HepG2 (cell line): ENCODE results near the gene ERBB4. TPM values are rescaled to one million over a fixed set of nuclear protein-coding genes. Genes with fewer than 3 reads are reported as not detected.

Experiments used
- ATAC-seq: fragments of 200-7000 bp; cut with Tn5 transposase; 3 replicates; pipeline ENCODE4 v1.9.1; 2020; ENCODE audit warnings: mild to moderate bottlenecking, moderate library complexity
- BruUV-seq: library from RNA; stranded (reverse); fragments of 400-500 nt; replicated peaks from 2 replicates; lab custom pipeline; 2021; lab: Mats Ljungman, UMichigan
- CTCF ChIA-PET: fragments of 300-600 bp; formaldehyde crosslinking; extraction: SDS; loops from one replicate; lab custom pipeline; 2021; ENCODE audit warnings: low total read pairs, inconsistent platforms, low intra/inter-chr PET ratio; lab: Yijun Ruan, JAX
- POLR2A ChIA-PET: fragments of 350-600 bp; sonication (Branson Sonifier 250); formaldehyde crosslinking; loops from one replicate; lab custom pipeline; 2020; ENCODE audit warnings: antibody characterized with exemption, inconsistent platforms; lab: Yijun Ruan, JAX
- DNase-seq: peaks from one replicate; pipeline ENCODE4 v3.0.0-alpha.2; 2015; ENCODE audit warnings: low spot score
- FAIRE-seq: peaks from 3 replicates; lab custom pipeline; 2011; peaks lifted over from hg19 to GRCh38; lab: Jason Lieb, UNC
- H2AFZ ChIP-seq: one replicate; pipeline ENCODE4 v1.6.1; 2011; ENCODE audit warnings: low read length, inconsistent platforms
- H3K27ac ChIP-seq: fragments of 300-600 bp; 3 replicates; pipeline ENCODE4 v1.8.0; 2011; ENCODE audit warnings: mixed run types, mild to moderate bottlenecking, mixed read lengths, low read length, inconsistent platforms; ENCODE audit not compliant: insufficient read depth; ENCODE audit errors: extremely low read length
- H3K27me3 ChIP-seq, 2 experiments: fragments of 200-600 bp in 1 of 2; 2 replicates in 1 of 2; 3 replicates in 1 of 2; pipeline versions ENCODE4 v1.6.0 to v1.8.0; 2011; ENCODE audit warnings: low read length in 2 of 2, mild to moderate bottlenecking in 2 of 2, moderate library complexity in 2 of 2, inconsistent platforms in 1 of 2; ENCODE audit not compliant: insufficient read depth in 2 of 2, control insufficient read depth in 1 of 2
- H3K36me3 ChIP-seq, 2 experiments: fragments of 200-600 bp in 1 of 2; replicated peaks in 1 of 2; 2 replicates in 1 of 2; 3 replicates in 1 of 2; pipeline versions ENCODE4 v1.5.1 to v1.8.0; 2011; ENCODE audit warnings: low read length in 2 of 2, inconsistent platforms in 1 of 2; ENCODE audit not compliant: insufficient read depth in 2 of 2, control insufficient read depth in 1 of 2
- H3K4me1 ChIP-seq: 2 replicates; pipeline ENCODE4 v1.5.1; 2012; ENCODE audit warnings: low read length, inconsistent platforms; ENCODE audit not compliant: insufficient read depth
- H3K4me2 ChIP-seq: 2 replicates; pipeline ENCODE4 v1.6.0; 2011; ENCODE audit warnings: low read depth, low read length, inconsistent platforms
- H3K4me3 ChIP-seq, 3 experiments: fragments of 200-600 bp in 1 of 3; sonication (generic), shearing (Covaris generic) in 1 of 3; replicated peaks in 1 of 3; 2 replicates each; pipeline ENCODE4 v1.5.1; 2011 to 2016; ENCODE audit warnings: low read length in 3 of 3, inconsistent platforms in 2 of 3, low read depth in 2 of 3, mild to moderate bottlenecking in 2 of 3, control low read depth in 1 of 3, mixed read lengths in 1 of 3; ENCODE audit not compliant: insufficient read depth in 1 of 3
- H3K79me2 ChIP-seq: one replicate; pipeline ENCODE4 v1.6.1; 2011; ENCODE audit warnings: low read length, inconsistent platforms; ENCODE audit not compliant: insufficient read depth
- H3K9ac ChIP-seq: 2 replicates; pipeline ENCODE4 v1.6.0; 2011; ENCODE audit warnings: mild to moderate bottlenecking, low read depth, low read length, inconsistent platforms; ENCODE audit not compliant: insufficient read depth
- H3K9me3 ChIP-seq: 2 replicates; pipeline ENCODE4 v1.5.1; 2012; ENCODE audit warnings: mild to moderate bottlenecking, low read length
- H4K20me1 ChIP-seq: 2 replicates; pipeline ENCODE4 v1.6.0; 2011; ENCODE audit warnings: inconsistent platforms, mild to moderate bottlenecking, low read length, moderate library complexity; ENCODE audit not compliant: insufficient read depth
- DNMT1 ChIP-seq: sonication (generic); formaldehyde crosslinking; IDR thresholded peaks from 2 replicates; pipeline ENCODE4 v1.5.1; 2020; ENCODE audit warnings: mild to moderate bottlenecking, missing genetic modification reagents
- HNF1B ChIP-seq: sonication (generic); formaldehyde crosslinking; IDR thresholded peaks from 2 replicates; pipeline ENCODE4 v1.5.1; 2020; ENCODE audit warnings: mild to moderate bottlenecking, moderate library complexity, missing genetic modification reagents
- JUN ChIP-seq: sonication (generic); formaldehyde crosslinking; IDR thresholded peaks from 2 replicates; pipeline ENCODE4 v1.4.0; 2020; ENCODE audit warnings: mild to moderate bottlenecking, missing genetic modification reagents
- KLF11 ChIP-seq: IDR thresholded peaks from 2 replicates; pipeline ENCODE4 v1.6.1; 2016; ENCODE audit warnings: missing compliant biosample characterization
- NBN ChIP-seq: fragments of 450-650 bp; conservative IDR thresholded peaks from 2 replicates; pipeline ENCODE4 v1.6.1; 2017
- NCOA5 ChIP-seq: sonication (generic); formaldehyde crosslinking; IDR thresholded peaks from 2 replicates; pipeline ENCODE4 v1.4.0; 2020; ENCODE audit warnings: missing genetic modification reagents
- RFX5 ChIP-seq: IDR thresholded peaks from 2 replicates; pipeline ENCODE4 v1.6.1; 2011; ENCODE audit warnings: low read depth, low read length, improper control_type of control experiment
- ZEB1 ChIP-seq: IDR thresholded peaks from 2 replicates; pipeline ENCODE4 v1.6.1; 2012; ENCODE audit warnings: mild to moderate bottlenecking, low read depth, inconsistent platforms; ENCODE audit not compliant: insufficient replicate concordance
- ZFP41 ChIP-seq: sonication (generic); formaldehyde crosslinking; IDR thresholded peaks from 2 replicates; pipeline ENCODE4 v1.4.0; 2020; ENCODE audit warnings: mild to moderate bottlenecking, missing genetic modification reagents, borderline replicate concordance
- ZNF180 ChIP-seq: sonication (generic); formaldehyde crosslinking; IDR thresholded peaks from 2 replicates; pipeline ENCODE4 v1.4.0; 2020; ENCODE audit warnings: low read depth, missing genetic modification reagents, borderline replicate concordance
- ZNF441 ChIP-seq: sonication (generic); formaldehyde crosslinking; IDR thresholded peaks from 2 replicates; pipeline ENCODE4 v1.7.0; 2021; ENCODE audit warnings: missing genetic modification reagents, borderline replicate concordance
- ZNF589 ChIP-seq: sonication (generic); formaldehyde crosslinking; conservative IDR thresholded peaks from 2 replicates; pipeline ENCODE4 v1.8.0; 2022; ENCODE audit warnings: mild to moderate bottlenecking, moderate library complexity, missing genetic modification reagents
- ZNF660 ChIP-seq: sonication (generic); formaldehyde crosslinking; IDR thresholded peaks from 2 replicates; pipeline ENCODE4 v1.5.1; 2020; ENCODE audit warnings: mild to moderate bottlenecking, low read depth, missing genetic modification reagents, borderline replicate concordance
- ZNF720 ChIP-seq: sonication (generic); formaldehyde crosslinking; IDR thresholded peaks from 2 replicates; pipeline ENCODE4 v1.4.0; 2020; ENCODE audit warnings: missing genetic modification reagents
- ZNF75D ChIP-seq: sonication (generic); formaldehyde crosslinking; IDR thresholded peaks from 2 replicates; pipeline ENCODE4 v1.8.1; 2023; ENCODE audit warnings: missing genetic modification reagents, mild to moderate bottlenecking, borderline replicate concordance
- ZSCAN31 ChIP-seq: sonication (generic); formaldehyde crosslinking; IDR thresholded peaks from 2 replicates; pipeline ENCODE4 v1.5.0; 2020; ENCODE audit warnings: low read depth, mild to moderate bottlenecking, missing genetic modification reagents
- WGBS: methylation state at CpG from one replicate; pipeline ENCODE4 v1.1.6; 2017; ENCODE audit warnings: low lambda C conversion rate; 5-methylcytosine and 5-hydroxymethylcytosine counted together
- in situ Hi-C: cut with HindIII; loops from 2 replicates; pipeline ENCODE4 v1.10.0; 2017; ENCODE audit warnings: low pct_unique_long_range_greater_than_20kb; ENCODE audit not compliant: extremely low pct_ligation_motif_present
- intact Hi-C: fragments of 100-400 bp; cut with micrococcal nuclease; formaldehyde crosslinking; loops from one replicate; pipeline ENCODE4 v1.10.0; 2022; ENCODE audit not compliant: unreplicated experiment
- polyA plus RNA-seq, 8 experiments: library from polyadenylated mRNA; depleted of rRNA in 3 of 8; stranded (reverse) in 7 of 8; unstranded in 1 of 8; fragments of >200 nt; fragmentation: Illumina TruSeq in 4 of 8; extraction: Trizol in 4 of 8; gene quantifications; 2 replicates each; pipeline versions ENCODE4 v1.2.1 to v1.2.3, GENCODE V29; 2011 to 2016; ENCODE audit warnings: low read depth in 4 of 8, missing spikeins in 1 of 8, mixed read lengths in 1 of 8; ENCODE audit not compliant: insufficient read depth in 1 of 8
- total RNA-seq, 5 experiments: library from RNA; depleted of rRNA; stranded (reverse); fragments of >200 nt; fragmentation: Illumina TruSeq; extraction: Trizol; gene quantifications; 2 replicates each; pipeline ENCODE4 v1.2.3, GENCODE V29; 2016; ENCODE audit warnings: low read depth in 1 of 5
- TF ChIP-seq, protein P1 (sequence below): sonication (generic); formaldehyde crosslinking; IDR thresholded peaks from 2 replicates; pipeline ENCODE4 v1.8.1; 2023; ENCODE audit warnings: missing genetic modification reagents, inconsistent platforms, borderline replicate concordance
- TF ChIP-seq, protein P2 (sequence below): fragments of 450-650 bp; IDR thresholded peaks from 2 replicates; pipeline ENCODE4 v1.6.1; 2016
- TF ChIP-seq, protein P3 (sequence below): sonication (generic); formaldehyde crosslinking; IDR thresholded peaks from 2 replicates; pipeline ENCODE4 v1.5.0; 2020; ENCODE audit warnings: mild to moderate bottlenecking, missing genetic modification reagents

The ERBB4 gene
- total and polyA plus RNA-seq, 2 of the 13 experiments (the other 11 are each of a cell fraction or from before 2014, with no cell fraction given) = not detected

GRCh38 chr2:212064318-212064717 is 474.3 kb downstream of the ERBB4 start:
- ChIA-PET POLR2A (no interaction called here), CTCF (no interaction called here)
- no peaks in the 10 kb centered on the region for H4K20me1 ChIP-seq
- DNase-seq = no peak
- in situ Hi-C loops (no loop called here), intact Hi-C loops (no loop called here)
- no TSS peak for BruUV-seq
- H3K79me2 ChIP-seq = no peaks in the 10 kb centered on the region
- no peaks in the 10 kb centered on the region for H3K4me1 ChIP-seq
- H3K9ac ChIP-seq = no peak overlapping the region
- H3K9me3 ChIP-seq = no peaks in the 10 kb centered on the region
- H3K4me3 ChIP-seq = no peak overlapping the region
- FAIRE-seq = no peak
- no peak overlapping the region for H2AFZ ChIP-seq
- H3K36me3 ChIP-seq = no peaks in the 10 kb centered on the region
- H3K27ac ChIP-seq = no peak overlapping the region
- 2% methylated on average over 2 of the region's 2 CpGs for WGBS
- no peak overlapping the region for H3K4me2 ChIP-seq
- ATAC-seq = no peak
- H3K27me3 ChIP-seq = no peaks in the 10 kb centered on the region
- TF ChIP-seq NCOA5 (no peak), HNF1B (CRISPR knock-in tag) (no peak), DNMT1 (no peak), RFX5 (no peak), JUN (CRISPR knock-in tag) (no peak), ZNF441 (CRISPR knock-in tag) (no peak), ZEB1 (no peak), ZNF75D (CRISPR knock-in tag) (no peak), ZNF720 (CRISPR knock-in tag) (no peak), ZFP41 (CRISPR knock-in tag) (no peak), NBN (no peak), KLF11 (CRISPR knock-in tag) (no peak), ZSCAN31 (no peak), ZNF180 (CRISPR knock-in tag) (no peak), ZNF660 (no peak), ZNF589 (CRISPR knock-in tag) (no peak)
- TF ChIP-seq, protein P1, sequence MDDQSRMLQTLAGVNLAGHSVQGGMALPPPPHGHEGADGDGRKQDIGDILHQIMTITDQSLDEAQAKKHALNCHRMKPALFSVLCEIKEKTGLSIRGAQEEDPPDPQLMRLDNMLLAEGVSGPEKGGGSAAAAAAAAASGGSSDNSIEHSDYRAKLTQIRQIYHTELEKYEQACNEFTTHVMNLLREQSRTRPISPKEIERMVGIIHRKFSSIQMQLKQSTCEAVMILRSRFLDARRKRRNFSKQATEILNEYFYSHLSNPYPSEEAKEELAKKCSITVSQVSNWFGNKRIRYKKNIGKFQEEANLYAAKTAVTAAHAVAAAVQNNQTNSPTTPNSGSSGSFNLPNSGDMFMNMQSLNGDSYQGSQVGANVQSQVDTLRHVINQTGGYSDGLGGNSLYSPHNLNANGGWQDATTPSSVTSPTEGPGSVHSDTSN (CRISPR knock-in tag) = no peak
- TF ChIP-seq, protein P2, sequence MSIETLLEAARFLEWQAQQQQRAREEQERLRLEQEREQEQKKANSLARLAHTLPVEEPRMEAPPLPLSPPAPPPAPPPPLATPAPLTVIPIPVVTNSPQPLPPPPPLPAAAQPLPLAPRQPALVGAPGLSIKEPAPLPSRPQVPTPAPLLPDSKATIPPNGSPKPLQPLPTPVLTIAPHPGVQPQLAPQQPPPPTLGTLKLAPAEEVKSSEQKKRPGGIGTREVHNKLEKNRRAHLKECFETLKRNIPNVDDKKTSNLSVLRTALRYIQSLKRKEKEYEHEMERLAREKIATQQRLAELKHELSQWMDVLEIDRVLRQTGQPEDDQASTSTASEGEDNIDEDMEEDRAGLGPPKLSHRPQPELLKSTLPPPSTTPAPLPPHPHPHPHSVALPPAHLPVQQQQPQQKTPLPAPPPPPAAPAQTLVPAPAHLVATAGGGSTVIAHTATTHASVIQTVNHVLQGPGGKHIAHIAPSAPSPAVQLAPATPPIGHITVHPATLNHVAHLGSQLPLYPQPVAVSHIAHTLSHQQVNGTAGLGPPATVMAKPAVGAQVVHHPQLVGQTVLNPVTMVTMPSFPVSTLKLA = no peak
- TF ChIP-seq, protein P3, sequence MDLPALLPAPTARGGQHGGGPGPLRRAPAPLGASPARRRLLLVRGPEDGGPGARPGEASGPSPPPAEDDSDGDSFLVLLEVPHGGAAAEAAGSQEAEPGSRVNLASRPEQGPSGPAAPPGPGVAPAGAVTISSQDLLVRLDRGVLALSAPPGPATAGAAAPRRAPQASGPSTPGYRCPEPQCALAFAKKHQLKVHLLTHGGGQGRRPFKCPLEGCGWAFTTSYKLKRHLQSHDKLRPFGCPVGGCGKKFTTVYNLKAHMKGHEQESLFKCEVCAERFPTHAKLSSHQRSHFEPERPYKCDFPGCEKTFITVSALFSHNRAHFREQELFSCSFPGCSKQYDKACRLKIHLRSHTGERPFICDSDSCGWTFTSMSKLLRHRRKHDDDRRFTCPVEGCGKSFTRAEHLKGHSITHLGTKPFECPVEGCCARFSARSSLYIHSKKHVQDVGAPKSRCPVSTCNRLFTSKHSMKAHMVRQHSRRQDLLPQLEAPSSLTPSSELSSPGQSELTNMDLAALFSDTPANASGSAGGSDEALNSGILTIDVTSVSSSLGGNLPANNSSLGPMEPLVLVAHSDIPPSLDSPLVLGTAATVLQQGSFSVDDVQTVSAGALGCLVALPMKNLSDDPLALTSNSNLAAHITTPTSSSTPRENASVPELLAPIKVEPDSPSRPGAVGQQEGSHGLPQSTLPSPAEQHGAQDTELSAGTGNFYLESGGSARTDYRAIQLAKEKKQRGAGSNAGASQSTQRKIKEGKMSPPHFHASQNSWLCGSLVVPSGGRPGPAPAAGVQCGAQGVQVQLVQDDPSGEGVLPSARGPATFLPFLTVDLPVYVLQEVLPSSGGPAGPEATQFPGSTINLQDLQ (CRISPR knock-in tag) = no peak
